GM21390 (cell line): Measurements from ENCODE around the gene MFAP2.

ENCODE experiments used
- ATAC-seq: cut with Tn5 transposase; IDR thresholded peaks from one replicate; pipeline ENCODE4 v1.9.1; 2021; ENCODE audit not compliant: unreplicated experiment

Gene MFAP2

GRCh38 chr1:16981269-16981849 is 939 bp upstream of the MFAP2 start:
- no peak for ATAC-seq

- ATAC-seq = no peak
These were observed 719 bp downstream of the MFAP2 start for GRCh38 chr1:16979475-16980327.

- ATAC-seq = no peak
These were observed 1.6 kb downstream of the MFAP2 start for GRCh38 chr1:16978567-16979474.

GRCh38 chr1:16978139-16978538 is 2.3 kb downstream of the MFAP2 start:
- no peak for ATAC-seq

GRCh38 chr1:16977377-16977776 is 3.0 kb downstream of the MFAP2 start:
- ATAC-seq = no peak

GRCh38 chr1:16976966-16977365 is 3.5 kb downstream of the MFAP2 start:
- no peak for ATAC-seq

GRCh38 chr1:16975838-16976237 is 4.6 kb downstream of the MFAP2 start:
- no peak for ATAC-seq

- no peak for ATAC-seq
These were observed 5.2 kb downstream of the MFAP2 start for GRCh38 chr1:16975211-16975610.

GRCh38 chr1:16973215-16973614 is 7.2 kb downstream of the MFAP2 start:
- ATAC-seq = no peak

GRCh38 chr1:16972189-16972895 is 8.1 kb downstream of the MFAP2 start:
- no peak for ATAC-seq

GRCh38 chr1:16971341-16972188 is 8.9 kb downstream of the MFAP2 start:
- ATAC-seq = no peak

GRCh38 chr1:16970132-16970910 is 10.1 kb downstream of the MFAP2 start:
- no peak for ATAC-seq

GRCh38 chr1:16969651-16970050 is 10.8 kb downstream of the MFAP2 start:
- ATAC-seq = no peak

GRCh38 chr1:16969057-16969611 is 11.3 kb downstream of the MFAP2 start:
- no peak for ATAC-seq

GRCh38 chr1:16968372-16968771 is 12.0 kb downstream of the MFAP2 start:
- no peak for ATAC-seq

GRCh38 chr1:16967962-16968361 is 12.5 kb downstream of the MFAP2 start:
- ATAC-seq = no peak

GRCh38 chr1:16967095-16967575 is 13.3 kb downstream of the MFAP2 start:
- ATAC-seq = no peak

GRCh38 chr1:16966282-16966681 is 14.1 kb downstream of the MFAP2 start:
- no peak for ATAC-seq
